ENCODE data around the gene DLAT.

DNA sequence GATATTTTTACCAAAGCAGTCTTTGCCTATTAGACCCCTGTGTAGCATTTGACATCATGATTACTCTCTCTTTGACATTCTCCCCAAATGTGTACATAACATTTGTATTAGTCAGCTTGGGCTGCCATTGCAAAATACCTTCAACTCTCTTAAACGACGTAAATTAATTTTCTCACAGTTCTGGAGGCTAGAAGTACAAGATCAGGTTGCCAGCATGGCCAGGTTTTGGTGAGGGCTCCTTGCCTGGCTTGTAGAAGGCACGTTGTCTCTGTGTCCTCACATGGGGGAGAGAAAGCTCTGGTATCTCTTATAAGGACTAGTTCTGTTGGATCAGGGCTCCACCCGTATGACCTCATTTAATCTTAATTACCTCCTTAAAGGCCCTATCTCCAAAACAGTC is 12.3 kb upstream of the DLAT start:
- TF ChIP-seq, protein P1, sequence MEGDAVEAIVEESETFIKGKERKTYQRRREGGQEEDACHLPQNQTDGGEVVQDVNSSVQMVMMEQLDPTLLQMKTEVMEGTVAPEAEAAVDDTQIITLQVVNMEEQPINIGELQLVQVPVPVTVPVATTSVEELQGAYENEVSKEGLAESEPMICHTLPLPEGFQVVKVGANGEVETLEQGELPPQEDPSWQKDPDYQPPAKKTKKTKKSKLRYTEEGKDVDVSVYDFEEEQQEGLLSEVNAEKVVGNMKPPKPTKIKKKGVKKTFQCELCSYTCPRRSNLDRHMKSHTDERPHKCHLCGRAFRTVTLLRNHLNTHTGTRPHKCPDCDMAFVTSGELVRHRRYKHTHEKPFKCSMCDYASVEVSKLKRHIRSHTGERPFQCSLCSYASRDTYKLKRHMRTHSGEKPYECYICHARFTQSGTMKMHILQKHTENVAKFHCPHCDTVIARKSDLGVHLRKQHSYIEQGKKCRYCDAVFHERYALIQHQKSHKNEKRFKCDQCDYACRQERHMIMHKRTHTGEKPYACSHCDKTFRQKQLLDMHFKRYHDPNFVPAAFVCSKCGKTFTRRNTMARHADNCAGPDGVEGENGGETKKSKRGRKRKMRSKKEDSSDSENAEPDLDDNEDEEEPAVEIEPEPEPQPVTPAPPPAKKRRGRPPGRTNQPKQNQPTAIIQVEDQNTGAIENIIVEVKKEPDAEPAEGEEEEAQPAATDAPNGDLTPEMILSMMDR (IDR thresholded peaks at IDR 0.05): no peak
- TF ChIP-seq POLR2A (IDR thresholded peaks at IDR 0.05): no peak

Measured in lower leg skin (tissue), 3 donors.